Measurements from ENCODE around the gene TGM1.

- TF ChIP-seq POLR2A (IDR thresholded peaks at IDR 0.05) = no peak
- TF ChIP-seq CTCF (IDR thresholded peaks at IDR 0.05) = no peak
Observed at GRCh38 chr14:24224618-24225071, 38.3 kb downstream of the TGM1 start.

Data from right lobe of liver (tissue), 4 donors.